ENCODE results near the gene MCRIP1.

MCRIP1 gene

GRCh38 chr17:81794509-81794908 is 38.6 kb downstream of the MCRIP1 start:
- Histone ChIP-seq H3K4me3 (replicated peaks; ENCODE audit: insufficient read depth, low read length) (no peak overlapping the region), H3K27ac (replicated peaks) (no peak overlapping the region), H3K27me3 (ENCODE audit: insufficient read depth, poor library complexity, severe bottlenecking) (no peaks in the 10 kb centered on the region)
- DNase-seq (ENCODE audit: low read depth in 1 of 2, low spot score in 1 of 2): peak in 1 of 2 experiments; percentile 50
- TF ChIP-seq POLR2AphosphoS5 (IDR thresholded peaks at IDR 0.05; ENCODE audit: low read depth) (peak; percentile 58; the same call in 1 of the 2 replicates), GABPA (IDR thresholded peaks at IDR 0.05; ENCODE audit: low read depth) (no peak), SPI1 (IDR thresholded peaks at IDR 0.05; ENCODE audit: borderline replicate concordance, low read depth) (no peak)

- TF ChIP-seq REST (IDR thresholded peaks at IDR 0.05; ENCODE audit: insufficient replicate concordance, low read depth): no peak
- TF ChIP-seq GABPA (IDR thresholded peaks at IDR 0.05; ENCODE audit: low read depth): no peak
- no peak for TF ChIP-seq SPI1 (IDR thresholded peaks at IDR 0.05; ENCODE audit: borderline replicate concordance, low read depth)
- TF ChIP-seq, protein P1, sequence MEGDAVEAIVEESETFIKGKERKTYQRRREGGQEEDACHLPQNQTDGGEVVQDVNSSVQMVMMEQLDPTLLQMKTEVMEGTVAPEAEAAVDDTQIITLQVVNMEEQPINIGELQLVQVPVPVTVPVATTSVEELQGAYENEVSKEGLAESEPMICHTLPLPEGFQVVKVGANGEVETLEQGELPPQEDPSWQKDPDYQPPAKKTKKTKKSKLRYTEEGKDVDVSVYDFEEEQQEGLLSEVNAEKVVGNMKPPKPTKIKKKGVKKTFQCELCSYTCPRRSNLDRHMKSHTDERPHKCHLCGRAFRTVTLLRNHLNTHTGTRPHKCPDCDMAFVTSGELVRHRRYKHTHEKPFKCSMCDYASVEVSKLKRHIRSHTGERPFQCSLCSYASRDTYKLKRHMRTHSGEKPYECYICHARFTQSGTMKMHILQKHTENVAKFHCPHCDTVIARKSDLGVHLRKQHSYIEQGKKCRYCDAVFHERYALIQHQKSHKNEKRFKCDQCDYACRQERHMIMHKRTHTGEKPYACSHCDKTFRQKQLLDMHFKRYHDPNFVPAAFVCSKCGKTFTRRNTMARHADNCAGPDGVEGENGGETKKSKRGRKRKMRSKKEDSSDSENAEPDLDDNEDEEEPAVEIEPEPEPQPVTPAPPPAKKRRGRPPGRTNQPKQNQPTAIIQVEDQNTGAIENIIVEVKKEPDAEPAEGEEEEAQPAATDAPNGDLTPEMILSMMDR (IDR thresholded peaks at IDR 0.05; ENCODE audit: insufficient read depth, low read length): no peak
- no peak for TF ChIP-seq POLR2AphosphoS5 (IDR thresholded peaks at IDR 0.05; ENCODE audit: low read depth)
- DNase-seq (ENCODE audit: low read depth in 1 of 2, low spot score in 1 of 2): no peak
- Histone ChIP-seq H3K4me3 (replicated peaks; ENCODE audit: insufficient read depth, low read length) (no peak overlapping the region), H3K27ac (replicated peaks) (peak overlapping the region; percentile 11), H3K27me3 (ENCODE audit: insufficient read depth, poor library complexity, severe bottlenecking) (no peaks in the 10 kb centered on the region)
Observed at GRCh38 chr17:81794074-81794476, 39.0 kb downstream of the MCRIP1 start.

GRCh38 chr17:81792675-81793615 is 40.1 kb downstream of the MCRIP1 start:
- H3K27ac ChIP-seq (replicated peaks): no peak overlapping the region
- no peaks in the 10 kb centered on the region for H3K27me3 ChIP-seq (ENCODE audit: insufficient read depth, poor library complexity, severe bottlenecking)
- no peak overlapping the region for H3K4me3 ChIP-seq (replicated peaks; ENCODE audit: insufficient read depth, low read length)
- no peak for DNase-seq (ENCODE audit: low read depth in 1 of 2, low spot score in 1 of 2)
- no peak for TF ChIP-seq SPI1 (IDR thresholded peaks at IDR 0.05; ENCODE audit: borderline replicate concordance, low read depth)
- TF ChIP-seq POLR2AphosphoS5 (IDR thresholded peaks at IDR 0.05; ENCODE audit: low read depth): no peak
- TF ChIP-seq, protein P1 (IDR thresholded peaks at IDR 0.05; ENCODE audit: insufficient read depth, low read length): no peak
- no peak for TF ChIP-seq REST (IDR thresholded peaks at IDR 0.05; ENCODE audit: insufficient replicate concordance, low read depth)
- no peak for TF ChIP-seq GABPA (IDR thresholded peaks at IDR 0.05; ENCODE audit: low read depth)
